Measurements from ENCODE around the gene SLC25A21.

SLC25A21 gene

GRCh38 chr14:36649872-36650650 lies 522.3 kb downstream of the SLC25A21 start:
- no peak for DNase-seq (ENCODE audit: low read depth, low spot score)

- DNase-seq (ENCODE audit: low read depth, low spot score) = no peak
Observed at GRCh38 chr14:36647824-36648753, 524.3 kb downstream of the SLC25A21 start.

- DNase-seq (ENCODE audit: low read depth, low spot score) = no peak
Observed at GRCh38 chr14:36647417-36647823, 525.0 kb downstream of the SLC25A21 start.

- no peak for DNase-seq (ENCODE audit: low read depth, low spot score)
Observed at GRCh38 chr14:36646664-36647416, 525.6 kb downstream of the SLC25A21 start.

GRCh38 chr14:36633580-36633979 lies 538.8 kb downstream of the SLC25A21 start:
- no peak for DNase-seq (ENCODE audit: low read depth, low spot score)
